GM19468 (cell line): ENCODE results near the gene ZFP69.

ENCODE experiments used
- ATAC-seq: cut with Tn5 transposase; IDR thresholded peaks from one replicate; pipeline ENCODE4 v1.9.1; 2021; ENCODE audit warnings: mild to moderate bottlenecking, moderate library complexity, moderate number of reproducible peaks; ENCODE audit not compliant: unreplicated experiment; ENCODE audit errors: extremely low read depth

ZFP69 gene

DNA sequence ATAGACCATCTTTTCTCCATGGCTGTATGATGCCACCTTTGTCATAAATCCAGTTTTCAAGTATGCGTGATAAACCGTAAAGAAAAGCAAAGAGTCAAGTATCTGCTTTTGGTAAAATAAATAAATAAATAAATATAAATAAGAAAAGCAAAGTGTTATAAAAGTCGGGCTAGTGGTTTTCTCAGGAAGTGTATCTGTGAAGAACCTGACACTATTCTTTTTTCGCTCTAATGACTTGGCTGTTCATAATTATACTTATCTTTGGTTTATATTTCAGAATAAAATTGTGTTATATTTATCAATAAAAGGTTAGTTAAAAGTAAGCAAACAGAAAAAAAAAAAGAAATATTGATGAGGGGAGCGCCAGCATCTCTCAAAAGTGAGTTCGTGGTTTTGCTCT lies 30.9 kb downstream of the ZFP69 start:
- ATAC-seq, result no peak

DNA sequence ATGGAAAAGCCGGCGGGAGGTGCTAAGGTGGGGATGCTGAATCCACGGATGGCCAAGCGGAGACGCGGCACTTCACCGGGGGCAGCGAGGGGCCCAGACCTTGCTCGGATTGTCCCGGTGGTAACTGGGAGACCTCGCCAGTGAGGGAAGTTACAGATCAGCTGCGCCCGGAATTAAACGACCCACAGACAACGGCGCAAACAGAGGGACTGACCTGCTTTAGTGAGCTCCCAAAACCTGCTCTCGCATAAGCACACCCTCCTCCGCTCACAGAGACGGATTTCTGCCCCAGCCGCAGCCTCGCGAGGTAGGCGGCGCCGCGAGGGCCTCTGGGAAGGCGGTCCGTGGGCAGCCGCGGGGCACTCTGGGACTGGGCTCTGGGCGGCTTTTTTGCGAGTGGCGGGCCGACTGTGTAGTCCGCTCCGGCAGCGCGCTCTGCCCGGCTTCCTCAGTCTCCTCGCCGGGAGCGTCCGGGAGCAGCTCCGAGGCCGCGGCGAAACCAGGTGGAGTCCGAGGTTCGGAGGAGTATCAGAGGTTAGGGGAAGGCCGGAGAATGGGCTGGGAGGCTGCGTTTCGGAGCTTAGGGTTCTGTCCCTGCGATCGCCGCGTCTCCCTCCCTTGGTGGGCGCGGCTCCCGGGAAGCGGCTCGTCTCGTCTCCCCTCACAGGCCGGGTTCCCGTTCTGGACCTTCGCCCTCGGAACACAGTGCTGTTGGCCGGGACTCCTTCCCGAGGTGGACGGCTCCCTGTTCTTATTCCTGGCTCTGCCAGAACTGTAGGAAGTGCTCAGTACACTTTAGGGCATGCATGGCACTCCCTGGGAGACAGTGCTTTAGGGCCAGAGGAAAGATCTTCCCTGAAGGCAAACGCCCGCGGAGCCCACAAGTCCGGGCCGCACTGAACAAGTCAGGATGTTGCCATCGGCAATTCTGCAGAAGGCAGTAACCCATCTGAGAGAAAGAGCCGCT lies 31.6 kb downstream of the ZFP69 start, which contains the start of gene EXO5:
EXO5 (plus strand) TSS at position 393 of the 967 bp plus-strand sequence. CDS start 5,778 bp downstream, outside the sequence.
- peak; percentile 19 for ATAC-seq

DNA sequence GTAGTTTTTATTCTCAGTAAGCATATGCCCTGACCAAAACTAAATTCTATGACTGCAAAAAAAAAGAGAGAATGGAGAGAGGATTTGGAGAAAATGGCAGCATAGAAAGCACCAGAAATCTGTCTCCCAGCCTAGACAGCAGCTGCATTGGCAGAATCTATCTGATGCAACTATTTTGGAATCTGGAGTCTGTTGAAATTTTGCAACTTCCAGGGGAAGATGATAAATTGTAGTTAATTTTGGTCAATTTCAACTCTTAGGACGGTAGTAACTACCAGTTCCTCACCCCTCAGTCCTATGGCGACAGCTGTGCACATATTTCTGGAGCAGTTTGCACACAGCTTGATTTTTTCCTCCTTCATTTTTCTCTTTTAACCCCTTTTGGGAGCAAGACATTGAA lies 42.4 kb downstream of the ZFP69 start:
- no peak for ATAC-seq

DNA sequence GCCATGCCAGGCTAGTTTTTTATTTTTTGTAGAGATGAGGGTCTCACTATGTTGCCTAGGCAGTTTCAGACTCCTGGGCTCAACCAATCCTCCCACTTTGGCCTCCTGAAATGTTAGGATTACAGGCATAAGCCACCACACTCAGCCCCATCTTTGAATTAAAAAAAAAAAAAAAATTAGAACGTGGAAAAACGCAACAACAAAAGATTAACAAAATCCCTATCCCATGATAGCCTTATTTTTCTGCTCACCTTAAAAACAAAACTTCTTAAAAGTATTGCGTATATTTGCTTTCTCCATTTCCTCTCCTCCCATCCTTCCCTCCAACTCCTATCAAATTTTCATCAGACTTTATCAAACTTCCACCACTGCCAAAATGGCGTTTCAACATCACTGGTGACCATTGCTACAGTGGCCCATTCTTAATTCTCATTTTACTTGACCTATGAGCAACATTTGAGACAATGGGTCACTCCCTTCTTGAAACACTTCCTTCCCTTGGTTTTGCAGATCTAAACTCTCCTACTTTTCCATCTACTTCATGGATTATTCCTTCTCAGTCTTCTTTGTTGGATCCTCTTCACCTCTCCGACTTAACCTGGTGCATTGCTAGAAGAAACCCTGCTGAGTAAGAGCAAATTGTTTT lies 53.8 kb downstream of the ZFP69 start:
- ATAC-seq, result no peak

DNA sequence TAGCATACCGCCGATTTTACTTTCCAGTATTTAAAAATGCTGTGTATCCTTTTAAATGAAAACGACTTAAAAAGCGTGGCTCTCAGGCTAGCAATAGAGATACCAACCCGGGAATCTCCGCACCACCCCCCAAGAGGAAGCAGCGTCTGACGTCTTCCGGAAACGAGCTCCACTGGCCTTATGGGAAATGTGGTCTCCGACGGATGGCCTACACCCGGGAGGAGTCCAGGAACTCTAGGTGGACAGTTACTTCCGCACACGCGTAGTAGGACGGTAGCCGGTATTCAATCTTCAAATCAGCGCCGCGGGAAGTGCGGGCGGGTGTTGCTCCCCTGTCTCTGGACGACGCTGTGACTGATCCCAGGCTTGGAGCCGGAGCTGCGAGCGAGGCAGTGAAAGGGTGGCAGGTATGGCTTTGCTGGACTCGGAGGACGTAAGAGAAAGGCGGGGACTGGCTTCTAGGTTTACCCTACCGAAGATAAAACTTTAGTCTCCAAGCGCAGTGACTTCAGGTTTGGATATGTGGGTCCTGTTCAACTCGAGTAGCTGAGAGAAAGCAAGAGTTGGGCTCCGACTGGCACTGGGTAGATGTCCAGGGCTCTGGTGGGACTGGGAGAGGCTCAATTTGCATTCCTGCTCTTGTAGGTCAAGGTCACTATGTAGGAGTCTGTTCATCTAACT lies 54.4 kb downstream of the ZFP69 start, which contains the start of gene ZNF684:
ZNF684 (plus strand) TSS at position 257 of the 681 bp plus-strand sequence. CDS start 1,530 bp downstream, outside the sequence.
- peak; percentile 60 for ATAC-seq

DNA sequence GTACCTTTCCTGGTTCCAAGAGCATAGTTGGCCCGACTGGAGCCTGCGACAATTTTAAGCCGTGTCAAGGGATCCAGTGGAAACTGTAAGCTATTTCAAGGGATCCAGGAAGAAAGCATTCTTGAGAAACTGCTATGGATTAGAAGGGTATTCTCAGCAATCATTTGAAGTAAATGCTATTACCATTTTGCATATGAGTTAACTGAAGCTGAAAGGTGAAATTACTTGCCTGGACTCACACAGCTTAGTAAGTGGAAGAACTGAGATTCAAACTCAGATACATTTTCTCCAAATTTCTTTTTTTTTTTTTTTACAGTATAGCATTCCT lies 54.9 kb downstream of the ZFP69 start:
- no peak for ATAC-seq

DNA sequence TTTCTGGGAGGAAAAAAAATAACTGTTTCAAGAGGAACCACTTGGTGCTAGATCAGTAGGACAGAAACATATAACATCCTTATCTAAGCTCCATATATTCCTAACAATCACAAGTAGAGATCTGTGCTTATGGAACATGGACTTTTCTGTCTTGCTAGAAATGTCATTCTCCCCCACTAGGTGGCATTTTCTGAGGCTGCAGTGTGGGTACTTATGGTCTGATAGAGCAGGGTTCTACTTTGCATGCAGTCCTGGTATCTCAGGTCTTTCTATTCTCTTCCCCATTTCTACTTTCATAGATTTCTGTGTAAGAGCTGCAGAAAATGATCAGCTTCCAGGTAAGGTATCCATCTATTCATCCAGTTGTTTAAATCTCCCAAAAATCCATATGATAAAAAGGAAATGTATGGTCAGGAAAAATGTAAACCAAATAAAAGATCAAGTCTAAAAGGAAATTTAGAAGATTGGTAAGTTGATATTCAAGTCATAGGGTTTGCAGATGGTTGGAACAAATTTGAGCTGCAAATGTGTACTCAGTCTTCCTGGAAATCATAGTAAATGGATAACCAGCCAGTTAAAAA lies 55.8 kb downstream of the ZFP69 start:
- no peak for ATAC-seq

DNA sequence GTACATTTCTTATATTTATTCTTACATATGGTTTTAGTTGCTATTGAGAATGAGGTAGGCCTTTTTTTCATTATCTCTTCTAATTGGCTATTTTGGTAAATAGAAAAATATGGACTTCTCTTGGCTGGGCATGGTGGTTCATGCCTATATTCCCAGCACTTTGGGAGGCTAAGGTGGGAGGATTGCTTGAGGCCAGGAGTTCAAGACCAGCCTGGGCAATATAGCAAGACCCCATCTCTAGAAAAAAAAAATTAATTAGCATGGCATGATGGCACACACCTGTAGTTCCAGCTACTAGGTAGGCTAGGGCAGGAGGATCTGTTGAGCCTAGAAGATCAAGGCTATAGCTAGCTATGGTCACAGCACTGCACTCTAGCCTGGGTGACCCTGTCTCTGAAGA lies 57.5 kb downstream of the ZFP69 start:
- no peak for ATAC-seq

DNA sequence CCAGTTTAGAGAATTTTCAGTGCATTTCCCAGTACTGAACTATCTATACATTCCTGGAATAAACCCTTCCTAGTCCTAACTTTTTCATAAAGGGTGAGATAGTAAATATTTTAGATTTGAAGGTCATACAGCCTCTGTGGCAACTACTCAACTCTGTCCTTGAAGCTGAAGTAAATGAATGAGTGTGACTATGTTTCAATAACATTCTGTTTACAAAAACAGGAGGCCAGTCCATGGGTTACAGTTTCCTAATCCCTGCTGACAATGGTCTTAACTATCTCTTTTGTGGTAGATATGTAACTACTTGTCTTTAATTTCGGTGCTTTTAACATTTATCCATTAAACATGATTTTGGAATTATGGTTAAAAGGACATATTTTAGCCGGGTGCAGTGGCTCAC lies 58.6 kb downstream of the ZFP69 start:
- no peak for ATAC-seq

DNA sequence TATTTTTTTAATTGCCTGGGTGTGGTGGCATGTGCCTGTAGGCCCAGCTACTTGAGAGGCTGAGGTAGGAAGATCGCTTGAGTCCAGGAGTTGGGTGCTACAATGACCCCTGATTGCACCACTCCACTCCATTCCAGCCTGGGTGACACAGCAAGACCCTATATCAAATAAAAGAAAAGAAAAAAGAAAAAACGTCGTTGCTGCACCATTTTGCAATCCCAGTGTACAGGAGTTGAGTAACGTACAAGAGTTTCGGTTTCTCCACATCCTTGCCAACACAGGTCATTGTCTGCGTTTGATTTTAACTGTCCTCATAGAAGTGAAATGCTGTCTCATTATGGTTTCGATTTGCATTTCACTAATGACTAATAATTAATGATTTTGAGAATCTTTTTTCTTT lies 62.2 kb downstream of the ZFP69 start:
- no peak for ATAC-seq
